CD8-positive, alpha-beta memory T cell (primary cell): Measurements from ENCODE around the gene RPS19. TPM values are rescaled to one million over a fixed set of nuclear protein-coding genes. Genes with fewer than 3 reads are reported as not detected.
A peak's percentile ranks its signal among the peaks of the same experiment; 100 is the strongest.

Source experiments
- CTCF ChIA-PET: fragments of 350-600 bp; sonication (Branson Sonifier 250); formaldehyde crosslinking; loops from one replicate; lab custom pipeline; 2021; ENCODE audit warnings: antibody characterized with exemption; lab: Charles Lee
- POLR2A ChIA-PET: fragments of 350-600 bp; sonication (Branson Sonifier 250); formaldehyde crosslinking; loops from one replicate; lab custom pipeline; 2021; ENCODE audit warnings: antibody characterized with exemption; lab: Charles Lee
- DNase-seq, 5 donors: peaks; one replicate each; pipeline versions ENCODE4 v3.0.0 to v3.0.0-alpha.2; 2020 to 2022; ENCODE audit warnings: mixed read lengths in 1 of 5
- H3K27ac ChIP-seq: one replicate; pipeline ENCODE4 v1.7.0; 2013; ENCODE audit warnings: low read depth, mild to moderate bottlenecking, low read length, moderate library complexity
- H3K27me3 ChIP-seq: 2 replicates; pipeline ENCODE4 v1.7.0; 2013; ENCODE audit warnings: low read length, mild to moderate bottlenecking; ENCODE audit not compliant: insufficient read depth, poor library complexity, severe bottlenecking
- H3K36me3 ChIP-seq: 2 replicates; pipeline ENCODE4 v1.7.0; 2013; ENCODE audit warnings: mild to moderate bottlenecking, low read length, moderate library complexity; ENCODE audit not compliant: insufficient read depth
- H3K4me1 ChIP-seq: 2 replicates; pipeline ENCODE4 v1.7.0; 2013; ENCODE audit warnings: mild to moderate bottlenecking, low read length, moderate library complexity; ENCODE audit not compliant: insufficient read depth
- H3K4me3 ChIP-seq: 2 replicates; pipeline ENCODE4 v1.7.0; 2013; ENCODE audit warnings: mild to moderate bottlenecking, low read length
- H3K9me3 ChIP-seq: 2 replicates; pipeline ENCODE4 v1.7.0; 2013; ENCODE audit warnings: mild to moderate bottlenecking, low read length
- H3K27ac Mint-ChIP-seq, 8 donors: one replicate each; pipeline ENCODE4 v1.8.0; 2020 to 2021; ENCODE audit warnings: mixed read lengths in 8 of 8, mild to moderate bottlenecking in 6 of 8, inconsistent platforms in 3 of 8, moderate library complexity in 3 of 8
- H3K27me3 Mint-ChIP-seq, 2 donors: one replicate each; pipeline ENCODE4 v1.8.0; 2020 to 2021; ENCODE audit warnings: mixed read lengths in 2 of 2, mild to moderate bottlenecking in 1 of 2, moderate library complexity in 1 of 2
- H3K36me3 Mint-ChIP-seq, 3 donors: one replicate each; pipeline ENCODE4 v1.8.0; 2020 to 2021; ENCODE audit warnings: mixed read lengths in 3 of 3, inconsistent platforms in 1 of 3, mild to moderate bottlenecking in 1 of 3
- H3K4me1 Mint-ChIP-seq, 3 donors: one replicate each; pipeline ENCODE4 v1.8.0; 2020 to 2021; ENCODE audit warnings: mixed read lengths in 3 of 3, inconsistent platforms in 1 of 3, mild to moderate bottlenecking in 1 of 3
- H3K4me3 Mint-ChIP-seq, 7 donors: one replicate each; pipeline ENCODE4 v1.8.0; 2020 to 2021; ENCODE audit warnings: mixed read lengths in 7 of 7, mild to moderate bottlenecking in 6 of 7, moderate library complexity in 4 of 7, inconsistent platforms in 2 of 7
- H3K9me3 Mint-ChIP-seq, 5 donors: one replicate each; pipeline ENCODE4 v1.8.0; 2020 to 2022; ENCODE audit warnings: mixed read lengths in 5 of 5, mild to moderate bottlenecking in 3 of 5, moderate library complexity in 2 of 5, inconsistent platforms in 1 of 5
- polyA plus RNA-seq: library from polyadenylated mRNA; unstranded; fragments of 300-500 nt; fragmentation: Illumina TruSeq; gene quantifications from one replicate; pipeline ENCODE4 v1.2.3, GENCODE V29; 2021
- total RNA-seq, 2 experiments: library from RNA; stranded (reverse); gene quantifications; one replicate each; pipeline ENCODE4 v1.2.3, GENCODE V29; 2021

The RPS19 gene
- total and polyA plus RNA-seq, 3 experiments from 2014 or later: 3,036 to 6,195 (median 3,142) TPM

DNA sequence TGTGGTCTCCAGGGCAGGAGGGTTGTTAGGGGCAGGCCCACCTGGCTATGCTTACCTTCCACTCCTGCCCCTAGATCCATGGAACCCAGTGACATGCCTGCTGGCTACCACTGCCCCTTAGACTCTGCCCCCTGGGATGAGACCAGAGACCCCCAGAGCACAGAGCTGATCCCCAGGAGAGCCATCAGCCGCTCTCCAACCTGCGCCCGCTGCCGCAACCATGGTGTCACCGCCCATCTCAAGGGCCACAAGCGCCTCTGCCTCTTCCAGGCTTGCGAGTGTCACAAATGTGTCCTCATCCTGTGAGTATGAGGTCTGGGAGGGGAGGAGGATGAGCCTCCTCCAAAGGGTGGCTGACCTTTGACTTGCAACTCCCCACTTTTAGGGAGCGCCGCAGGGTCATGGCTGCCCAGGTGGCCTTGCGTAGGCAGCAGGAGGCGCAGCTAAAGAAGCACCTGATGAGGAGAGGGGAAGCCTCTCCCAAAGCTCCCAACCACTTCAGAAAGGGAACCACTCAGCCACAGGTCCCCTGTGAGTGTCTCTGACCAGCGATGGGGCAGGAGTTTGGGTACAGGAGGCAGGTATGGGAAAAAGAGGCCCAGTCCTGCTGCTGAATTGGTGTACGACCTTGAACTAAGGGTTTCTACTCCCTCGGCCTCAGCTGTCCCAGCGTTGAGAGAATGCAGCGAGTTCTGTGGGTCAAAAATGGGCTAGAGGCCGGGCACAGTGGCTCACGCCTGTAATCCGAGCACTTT is 12.5 kb upstream of the RPS19 start:
- H3K4me1 Mint-ChIP-seq: no peaks in the 10 kb centered on the region
- POLR2A ChIA-PET: no interaction called here
- H3K9me3 Mint-ChIP-seq: no peaks in the 10 kb centered on the region
- no peaks in the 10 kb centered on the region for H3K36me3 Mint-ChIP-seq
- Histone ChIP-seq H3K36me3 (no peaks in the 10 kb centered on the region), H3K27ac (no peak overlapping the region), H3K9me3 (no peaks in the 10 kb centered on the region), H3K4me3 (no peak overlapping the region), H3K27me3 (no peaks in the 10 kb centered on the region), H3K4me1 (no peaks in the 10 kb centered on the region)
- no peak overlapping the region for H3K4me3 Mint-ChIP-seq
- peaks cover 0 to 4% of the 10 kb centered on the region in 2 donors for H3K27me3 Mint-ChIP-seq
- CTCF ChIA-PET: no interaction called here
- no peak for DNase-seq
- H3K27ac Mint-ChIP-seq: peak overlapping the region in 1 of 8 donors; percentile 78

DNA sequence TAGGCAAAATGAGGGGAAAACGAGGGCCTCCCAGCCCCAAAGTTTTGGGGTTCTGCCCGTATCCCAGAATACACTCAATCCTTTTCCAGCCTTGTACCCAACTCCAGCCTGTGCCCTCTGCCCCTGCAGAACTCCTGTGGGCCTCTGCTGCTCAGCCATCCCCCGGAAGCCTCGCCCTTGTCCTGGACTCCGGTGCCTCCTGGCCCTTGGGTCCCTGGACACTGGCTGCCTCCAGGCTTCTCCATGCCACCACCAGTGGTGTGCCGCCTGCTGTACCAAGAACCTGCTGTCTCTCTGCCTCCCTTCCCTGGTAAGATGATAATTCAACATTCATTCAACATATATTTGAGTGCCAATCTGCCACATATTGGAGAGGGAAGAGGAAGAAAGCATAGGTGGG is 11.4 kb upstream of the RPS19 start:
- no peaks in the 10 kb centered on the region for H3K9me3 ChIP-seq
- no peaks in the 10 kb centered on the region for H3K4me1 ChIP-seq
- no peaks in the 10 kb centered on the region for H3K27me3 ChIP-seq
- H3K4me3 ChIP-seq: no peak overlapping the region
- Mint-ChIP-seq H3K4me3 (no peak overlapping the region), H3K36me3 (no peaks in the 10 kb centered on the region), H3K27ac (no peak overlapping the region), H3K9me3 (no peaks in the 10 kb centered on the region), H3K4me1 (no peaks in the 10 kb centered on the region), H3K27me3 (peaks cover 0 to 4% of the 10 kb centered on the region in 2 donors)
- H3K27ac ChIP-seq: no peak overlapping the region
- ChIA-PET POLR2A (no interaction called here), CTCF (interaction anchor here (1.6 kb wide), 2 partner anchors 9 to 11 kb away, joined by 4 to 5 read pairs; partner anchors contain the start of gene RPS19)
- DNase-seq: no peak
- H3K36me3 ChIP-seq: no peaks in the 10 kb centered on the region

DNA sequence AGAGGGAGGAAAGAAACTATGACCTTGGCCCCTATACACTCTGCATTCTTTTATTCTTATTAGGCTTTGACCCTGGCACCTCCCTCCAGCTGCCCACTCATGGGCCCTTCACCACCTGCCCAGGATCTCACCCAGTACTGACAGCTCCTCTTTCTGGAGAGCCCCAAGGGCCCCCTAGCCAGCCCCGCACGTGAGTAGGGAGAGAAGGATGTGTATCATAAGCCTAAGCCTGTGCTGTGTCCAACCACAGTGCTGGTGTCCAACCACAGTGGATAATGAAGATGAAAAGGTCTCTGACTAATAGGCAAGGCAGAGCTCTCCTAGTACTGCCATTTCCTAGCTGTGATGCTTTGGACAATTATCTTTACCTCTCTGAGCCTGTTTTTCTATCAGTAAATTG is 11.0 kb upstream of the RPS19 start:
- Mint-ChIP-seq H3K4me3 (no peak overlapping the region), H3K27ac (no peak overlapping the region), H3K36me3 (no peaks in the 10 kb centered on the region), H3K9me3 (no peaks in the 10 kb centered on the region), H3K27me3 (peaks cover 0 to 4% of the 10 kb centered on the region in 2 donors), H3K4me1 (no peaks in the 10 kb centered on the region)
- H3K4me1 ChIP-seq: no peaks in the 10 kb centered on the region
- no peak for DNase-seq
- H3K27me3 ChIP-seq: no peaks in the 10 kb centered on the region
- no peak overlapping the region for H3K4me3 ChIP-seq
- no peak overlapping the region for H3K27ac ChIP-seq
- no peaks in the 10 kb centered on the region for H3K36me3 ChIP-seq
- no peaks in the 10 kb centered on the region for H3K9me3 ChIP-seq
- CTCF ChIA-PET: interaction anchor here (1.6 kb wide), 2 partner anchors 9 to 10 kb away, joined by 4 to 5 read pairs; partner anchors contain the start of gene RPS19
- POLR2A ChIA-PET: interaction anchor here (0.6 kb wide), 1 partner anchor 469 kb away, joined by 3 read pairs; no protein-coding TSS in a partner anchor

DNA sequence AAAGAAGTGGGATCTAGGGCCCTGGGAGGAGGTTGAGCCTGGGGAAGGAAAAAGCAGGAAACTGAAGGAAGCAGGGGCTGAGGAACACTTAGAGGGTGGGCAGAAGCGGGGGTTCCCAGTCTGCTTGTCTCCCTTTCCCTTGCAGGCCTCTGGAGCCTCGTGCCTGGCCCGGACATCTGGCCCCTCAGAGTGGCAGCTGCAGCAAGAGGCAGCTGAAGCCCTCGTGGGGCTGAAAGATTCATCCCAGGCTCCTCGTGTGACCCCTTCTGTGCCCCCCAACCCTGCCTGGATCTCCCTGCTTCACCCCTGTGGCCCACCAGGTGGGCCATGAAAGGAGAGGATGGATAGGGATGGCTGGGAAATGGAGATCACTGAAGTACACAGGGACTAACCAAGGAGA is 9.7 kb upstream of the RPS19 start:
- H3K4me3 Mint-ChIP-seq: no peak overlapping the region
- no peak overlapping the region for H3K27ac Mint-ChIP-seq
- no peaks in the 10 kb centered on the region for H3K36me3 ChIP-seq
- no peaks in the 10 kb centered on the region for H3K9me3 Mint-ChIP-seq
- peaks cover 5 to 8% of the 10 kb centered on the region in 2 donors for H3K27me3 Mint-ChIP-seq
- H3K4me3 ChIP-seq: no peak overlapping the region
- no peaks in the 10 kb centered on the region for H3K27me3 ChIP-seq
- no peak for DNase-seq
- no peak overlapping the region for H3K27ac ChIP-seq
- POLR2A ChIA-PET: no interaction called here
- CTCF ChIA-PET: interaction anchor here (0.9 to 1.6 kb wide), 3 partner anchors 9 to 14 kb away, joined by 3 to 5 read pairs (median 3); partner anchors contain the start of gene RPS19
- H3K4me1 Mint-ChIP-seq: no peaks in the 10 kb centered on the region
- no peaks in the 10 kb centered on the region for H3K36me3 Mint-ChIP-seq
- no peaks in the 10 kb centered on the region for H3K4me1 ChIP-seq
- H3K9me3 ChIP-seq: no peaks in the 10 kb centered on the region

DNA sequence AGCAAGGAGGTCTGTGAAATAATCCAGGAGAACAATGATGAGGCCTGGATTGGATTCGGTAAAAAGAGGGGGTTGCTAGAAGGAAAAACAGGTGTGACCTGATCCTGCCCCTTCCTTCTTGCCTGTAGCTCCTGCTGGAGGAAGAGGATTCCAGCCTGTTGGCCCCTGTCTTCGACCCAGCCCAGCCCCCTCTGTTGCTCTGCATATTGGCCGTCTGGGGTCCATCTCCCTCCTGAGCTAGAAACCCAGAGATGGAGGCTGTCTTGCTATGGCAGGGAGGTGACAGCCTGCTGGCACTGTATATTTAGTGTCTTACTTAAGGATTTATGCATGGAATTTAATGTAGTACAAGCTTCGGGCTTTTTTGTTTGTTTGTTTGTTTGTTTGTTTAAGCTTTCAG is 8.6 kb upstream of the RPS19 start:
- Mint-ChIP-seq H3K4me1 (no peaks in the 10 kb centered on the region), H3K9me3 (no peaks in the 10 kb centered on the region), H3K4me3 (no peak overlapping the region), H3K27me3 (peaks cover 5 to 8% of the 10 kb centered on the region in 2 donors), H3K36me3 (no peaks in the 10 kb centered on the region), H3K27ac (no peak overlapping the region)
- ChIA-PET CTCF (interaction anchor here (0.7 to 1.7 kb wide), 3 partner anchors 8 to 59 kb away, joined by 3 to 6 read pairs (median 3); partner anchors contain the start of gene RPS19), POLR2A (interaction anchor here (0.5 kb wide), 1 partner anchor 9 kb away, joined by 7 read pairs; no protein-coding TSS in a partner anchor)
- H3K36me3 ChIP-seq: no peaks in the 10 kb centered on the region
- H3K9me3 ChIP-seq: no peaks in the 10 kb centered on the region
- H3K27ac ChIP-seq: no peak overlapping the region
- no peaks in the 10 kb centered on the region for H3K27me3 ChIP-seq
- no peaks in the 10 kb centered on the region for H3K4me1 ChIP-seq
- DNase-seq: no peak
- no peak overlapping the region for H3K4me3 ChIP-seq

DNA sequence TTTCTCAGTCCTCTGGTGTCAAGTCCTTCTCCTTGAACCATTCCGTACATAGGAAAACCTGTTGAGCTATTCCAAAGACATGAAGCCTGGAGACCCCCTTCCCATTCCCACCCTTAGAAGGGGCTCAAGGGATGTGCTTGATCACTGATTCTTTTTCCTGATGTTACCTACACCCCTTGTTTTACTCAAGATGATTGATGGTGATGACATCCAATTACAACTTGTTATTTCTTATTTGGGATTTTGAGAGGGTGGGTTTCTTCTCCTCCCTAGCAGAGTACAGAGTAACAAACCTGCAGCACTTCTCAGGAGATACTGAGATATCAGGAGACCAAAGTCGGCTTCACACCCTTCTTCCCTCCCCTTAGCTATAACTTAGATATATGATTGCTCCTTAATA is 6.7 kb upstream of the RPS19 start:
- no peaks in the 10 kb centered on the region for H3K36me3 ChIP-seq
- H3K27me3 ChIP-seq: no peaks in the 10 kb centered on the region
- H3K9me3 Mint-ChIP-seq: no peaks in the 10 kb centered on the region
- no peak overlapping the region for H3K27ac Mint-ChIP-seq
- no peaks in the 10 kb centered on the region for H3K4me1 Mint-ChIP-seq
- no peaks in the 10 kb centered on the region for H3K36me3 Mint-ChIP-seq
- no peak for DNase-seq
- H3K27me3 Mint-ChIP-seq: peaks cover 8 to 10% of the 10 kb centered on the region in 2 donors
- H3K27ac ChIP-seq: no peak overlapping the region
- ChIA-PET POLR2A (no interaction called here), CTCF (no interaction called here)
- no peaks in the 10 kb centered on the region for H3K9me3 ChIP-seq
- H3K4me1 ChIP-seq: no peaks in the 10 kb centered on the region
- H3K4me3 ChIP-seq: no peak overlapping the region
- H3K4me3 Mint-ChIP-seq: no peak overlapping the region

DNA sequence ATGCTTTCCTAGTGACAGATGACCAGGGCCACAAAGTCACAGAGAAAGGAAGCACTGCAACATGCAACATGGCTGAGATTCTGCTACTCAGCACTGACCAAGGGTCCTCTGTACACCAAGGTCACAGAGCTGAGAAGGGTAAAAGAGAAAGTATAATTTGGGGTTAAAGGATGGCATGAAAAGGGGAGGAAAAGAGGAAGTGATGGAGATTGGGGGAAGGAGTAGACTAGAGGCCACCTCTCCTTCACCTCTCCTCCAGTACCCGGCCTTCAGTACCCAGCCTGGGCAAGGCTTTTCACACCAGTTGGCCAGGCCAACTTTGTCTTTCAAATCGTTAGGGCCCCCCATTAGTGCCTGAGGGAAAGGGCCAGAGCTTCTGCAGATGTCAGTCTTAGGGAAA is 6.3 kb upstream of the RPS19 start:
- Histone ChIP-seq H3K27ac (no peak overlapping the region), H3K4me3 (no peak overlapping the region), H3K4me1 (peaks cover under 1% of the 10 kb centered on the region), H3K9me3 (no peaks in the 10 kb centered on the region), H3K27me3 (no peaks in the 10 kb centered on the region), H3K36me3 (no peaks in the 10 kb centered on the region)
- H3K9me3 Mint-ChIP-seq: no peaks in the 10 kb centered on the region
- peaks cover 8 to 10% of the 10 kb centered on the region in 2 donors for H3K27me3 Mint-ChIP-seq
- CTCF ChIA-PET: no interaction called here
- no peaks in the 10 kb centered on the region for H3K4me1 Mint-ChIP-seq
- no peak for DNase-seq
- POLR2A ChIA-PET: no interaction called here
- H3K4me3 Mint-ChIP-seq: no peak overlapping the region
- H3K27ac Mint-ChIP-seq: no peak overlapping the region
- no peaks in the 10 kb centered on the region for H3K36me3 Mint-ChIP-seq

DNA sequence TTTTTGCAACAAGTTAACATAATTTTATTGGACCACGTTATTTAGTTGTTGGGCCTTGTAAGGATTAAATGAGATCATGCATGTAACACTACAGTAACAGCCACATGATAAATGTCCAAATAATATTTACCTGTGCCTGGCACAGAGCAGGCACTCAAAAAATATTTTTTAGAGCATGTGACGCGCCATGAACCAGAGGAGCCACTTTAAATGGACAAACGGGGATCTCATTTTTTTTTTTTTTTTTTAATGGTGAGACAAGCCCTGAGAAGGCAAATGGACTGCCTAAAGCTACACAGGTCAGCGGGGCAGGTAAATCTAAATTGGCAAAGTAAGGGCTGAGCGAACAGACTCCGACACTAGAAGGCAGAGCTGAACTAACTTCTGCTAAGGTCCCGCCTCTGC is 840 bp upstream of the RPS19 start:
- Histone ChIP-seq H3K9me3 (no peaks in the 10 kb centered on the region), H3K4me3 (peak overlapping the region; percentile 79), H3K27ac (peak overlapping the region; percentile 93), H3K27me3 (no peaks in the 10 kb centered on the region), H3K36me3 (peaks cover 31% of the 10 kb centered on the region), H3K4me1 (peaks cover 42% of the 10 kb centered on the region)
- ChIA-PET CTCF (interaction anchor here (0.6 to 4.5 kb wide), 21 partner anchors 8 to 904 kb away, joined by 3 to 85 read pairs (median 5); partner anchors contain the start of genes ARHGEF1 and RABAC1), POLR2A (interaction anchor here (0.7 to 3.7 kb wide), 14 partner anchors 9 to 595 kb away, joined by 3 to 72 read pairs (median 9); partner anchors contain the start of genes ERFL, HNRNPUL1 and RABAC1)
- Mint-ChIP-seq H3K27ac (peak overlapping the region; percentile 86 to 100 (median 96)), H3K36me3 (peaks cover 5 to 43% (median 17%) of the 10 kb centered on the region in 3 donors), H3K9me3 (no peaks in the 10 kb centered on the region), H3K27me3 (peaks cover 5 to 10% of the 10 kb centered on the region in 2 donors), H3K4me3 (peak overlapping the region; percentile 88 to 99 (median 92)), H3K4me1 (peaks cover 37 to 44% (median 40%) of the 10 kb centered on the region in 3 donors)
- DNase-seq: no peak
